ENCODE results near the gene MGA.

MGA gene

DNA sequence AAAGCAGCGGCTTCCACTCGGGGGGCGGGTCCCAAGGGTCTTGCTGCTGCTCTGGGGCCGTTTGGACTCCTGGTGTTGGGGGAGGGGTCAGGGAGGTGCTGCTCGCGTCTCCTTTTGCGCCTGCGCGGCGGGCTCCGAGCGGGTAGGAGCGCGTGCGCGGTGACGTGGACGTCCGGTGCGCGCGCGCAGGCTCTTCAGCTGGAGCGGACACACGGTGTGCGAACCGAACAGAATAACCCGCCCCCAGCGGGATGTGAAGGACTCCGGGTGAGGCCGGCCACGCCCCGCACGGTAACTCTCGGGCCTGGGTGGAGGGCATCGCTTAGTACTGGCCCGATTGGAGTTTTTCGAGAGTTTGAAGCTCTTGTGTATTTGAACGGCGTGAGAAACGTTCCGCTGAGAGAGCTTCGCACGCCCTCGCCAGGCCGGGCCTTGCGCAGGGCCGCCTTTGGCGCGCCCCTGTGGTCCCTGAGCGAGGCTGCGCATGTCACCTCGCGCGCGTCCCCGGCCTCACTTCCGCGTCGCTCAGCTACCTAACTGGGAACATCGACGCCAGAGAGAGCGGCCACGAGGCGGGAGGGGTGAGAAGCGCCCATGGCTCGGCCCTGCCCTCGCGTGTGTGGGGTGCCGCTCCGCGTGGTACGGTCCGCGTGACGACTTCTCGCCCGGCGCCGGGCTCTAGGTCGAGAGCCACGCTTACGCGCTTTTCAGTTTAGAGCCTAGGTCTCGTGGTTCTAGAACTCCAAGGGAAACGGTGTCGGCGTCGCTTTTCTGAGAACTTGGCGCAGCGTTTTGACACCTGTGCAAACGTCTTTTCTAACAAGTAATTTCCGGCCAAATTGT is at the start of gene MGA:
Gene MGA, plus strand, starts transcription at position 171 of the 843 bp plus-strand sequence.
- DNase-seq (ENCODE audit: low read depth) = peak; percentile 78
- H3K4me3 ChIP-seq (ENCODE audit: low read depth, low read length) = peak within 1 kb of the TSS; percentile 71

DNA sequence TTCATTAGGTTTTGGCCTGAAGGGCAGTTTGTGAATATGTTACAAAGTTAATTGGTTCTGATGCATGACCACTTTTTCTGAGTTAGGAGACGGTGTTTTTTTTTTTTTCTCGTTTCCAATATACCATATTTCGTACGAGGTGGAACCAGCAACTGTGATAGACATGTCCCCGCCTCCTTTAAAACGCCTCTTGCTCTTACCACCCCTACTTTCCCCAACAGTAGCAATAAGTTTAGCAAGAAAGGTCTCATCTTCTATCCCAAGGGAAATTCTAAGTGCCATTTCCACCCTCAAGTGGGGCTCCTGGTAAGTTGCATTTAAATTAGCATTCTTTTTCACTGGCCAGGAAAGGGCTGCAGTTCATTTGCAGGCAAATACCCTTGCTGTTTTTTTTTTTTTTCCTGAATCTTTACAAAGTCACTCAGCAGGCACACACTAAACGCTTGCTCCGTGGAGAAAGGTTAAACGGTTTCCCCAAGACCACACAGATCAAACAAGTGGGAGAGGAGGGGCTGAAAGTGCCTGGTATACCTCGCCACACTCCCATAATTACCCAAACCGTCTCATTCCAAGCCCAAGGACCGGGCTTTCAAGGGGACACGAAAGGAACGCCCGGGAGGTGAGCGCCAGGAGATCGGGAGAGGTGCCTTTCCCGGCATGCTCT is 39.5 kb upstream of the MGA start:
- no peak for DNase-seq (ENCODE audit: low read depth)
- H3K4me3 ChIP-seq (ENCODE audit: low read depth, low read length) = peak overlapping the region; percentile 58

DNA sequence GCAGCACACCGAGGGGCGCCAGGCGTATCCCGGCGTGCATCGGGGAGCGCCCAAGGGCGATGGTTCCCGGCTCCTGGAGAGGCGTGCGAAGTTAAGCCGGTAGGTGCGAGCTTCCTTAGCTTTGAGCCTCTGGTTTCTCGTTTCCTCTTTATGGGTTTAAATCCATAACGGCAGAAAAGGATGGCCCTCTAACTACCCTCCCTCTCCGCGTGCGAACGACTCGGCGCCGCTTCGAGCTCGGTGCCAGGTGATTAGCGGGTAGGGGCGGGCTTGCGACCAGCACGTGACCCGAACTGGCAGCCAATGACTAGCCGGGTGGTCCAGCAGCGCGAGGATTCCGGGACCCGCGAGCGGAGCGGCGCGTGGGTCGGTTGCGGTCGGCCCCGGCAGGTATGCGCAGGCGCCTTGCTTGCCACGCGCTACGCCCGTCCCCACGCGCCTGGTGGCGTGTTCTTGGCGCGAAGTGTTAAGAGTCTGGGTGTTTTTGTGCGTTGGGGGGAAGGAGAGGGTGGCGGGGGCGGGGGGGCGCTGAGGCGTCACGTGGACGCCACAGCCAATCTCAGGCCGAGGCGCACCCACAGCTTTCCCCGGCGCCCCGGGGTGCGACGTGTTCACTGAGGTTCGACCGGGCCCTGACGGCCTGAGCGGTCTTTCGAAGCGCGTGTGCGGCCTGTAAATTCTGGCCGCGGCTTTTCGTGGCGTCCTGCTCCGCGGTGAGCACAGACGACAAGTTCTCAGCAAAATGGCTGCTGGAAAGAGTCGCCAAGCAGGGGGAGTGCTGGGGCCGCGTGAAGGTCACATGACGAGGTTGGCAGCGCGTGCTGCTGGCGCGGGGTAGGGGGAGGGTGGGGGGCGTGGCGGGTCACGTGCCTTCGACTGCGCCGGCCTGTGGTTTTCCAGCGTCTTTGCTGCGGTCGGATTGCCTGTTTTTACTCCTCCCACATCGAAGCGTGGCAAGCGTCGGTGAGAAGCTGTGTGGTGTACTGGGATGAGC is 38.7 kb upstream of the MGA start:
- peak overlapping the region; percentile 58 for H3K4me3 ChIP-seq (ENCODE audit: low read depth, low read length)
- peak; percentile 53 for DNase-seq (ENCODE audit: low read depth)

DNA sequence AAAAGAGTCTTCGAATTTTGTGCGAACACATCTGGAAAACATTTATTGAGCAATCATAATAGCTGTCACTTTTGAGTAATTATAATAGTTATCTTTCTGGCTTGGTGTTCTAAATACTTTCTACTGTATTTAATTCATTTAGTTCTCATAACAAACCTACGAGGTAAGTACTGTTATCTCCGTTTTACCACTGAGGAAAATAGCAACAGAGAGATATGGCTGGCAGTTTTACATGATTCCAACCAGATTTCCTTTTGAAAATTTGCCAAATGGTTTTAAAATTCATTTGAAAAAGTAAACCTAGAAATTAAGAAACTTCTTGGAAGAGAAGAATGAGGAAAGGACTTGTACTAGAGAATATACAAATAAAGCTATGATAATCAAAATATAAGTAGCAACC is 37.3 kb upstream of the MGA start:
- DNase-seq (ENCODE audit: low read depth) = no peak
- no peak overlapping the region for H3K4me3 ChIP-seq (ENCODE audit: low read depth, low read length)

DNA sequence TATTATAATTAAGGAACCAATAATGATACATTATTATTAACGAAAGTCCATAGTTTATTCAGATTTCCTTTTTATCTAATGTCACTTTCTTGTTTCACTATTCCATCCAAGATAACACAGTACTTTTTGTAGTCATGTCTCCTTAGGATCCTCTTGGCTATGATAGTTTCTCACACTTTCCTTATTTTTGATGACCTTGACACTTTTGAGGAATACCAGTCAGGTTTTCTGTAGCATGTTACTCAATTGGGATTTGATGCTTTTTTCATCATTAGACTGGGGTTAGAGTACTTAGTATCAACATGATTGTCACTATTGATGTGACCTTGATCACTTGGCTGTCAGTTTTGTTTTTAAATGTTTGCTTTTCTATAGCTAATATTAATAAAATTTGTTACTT is 33.0 kb upstream of the MGA start:
- H3K4me3 ChIP-seq (ENCODE audit: low read depth, low read length) = no peak overlapping the region
- DNase-seq (ENCODE audit: low read depth) = no peak

DNA sequence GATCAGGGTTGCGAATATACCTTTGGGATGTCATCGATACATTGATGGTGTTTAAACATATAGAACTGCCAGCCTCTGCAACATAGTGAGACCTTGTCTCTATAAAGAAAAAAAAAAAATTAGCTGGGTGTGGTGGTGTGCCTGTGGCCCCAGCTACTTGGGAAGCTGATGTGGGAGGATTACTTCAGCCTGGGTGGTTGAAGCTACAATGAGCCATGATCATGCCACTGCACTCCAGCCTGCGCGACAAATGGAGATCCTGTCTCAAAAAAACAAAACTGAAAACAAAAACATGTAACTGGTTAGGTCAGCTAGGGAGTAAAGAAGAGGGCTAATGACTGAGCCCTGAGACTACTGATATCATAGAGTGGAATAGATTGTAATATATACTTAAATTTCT is 30.7 kb upstream of the MGA start:
- no peak for DNase-seq (ENCODE audit: low read depth)

DNA sequence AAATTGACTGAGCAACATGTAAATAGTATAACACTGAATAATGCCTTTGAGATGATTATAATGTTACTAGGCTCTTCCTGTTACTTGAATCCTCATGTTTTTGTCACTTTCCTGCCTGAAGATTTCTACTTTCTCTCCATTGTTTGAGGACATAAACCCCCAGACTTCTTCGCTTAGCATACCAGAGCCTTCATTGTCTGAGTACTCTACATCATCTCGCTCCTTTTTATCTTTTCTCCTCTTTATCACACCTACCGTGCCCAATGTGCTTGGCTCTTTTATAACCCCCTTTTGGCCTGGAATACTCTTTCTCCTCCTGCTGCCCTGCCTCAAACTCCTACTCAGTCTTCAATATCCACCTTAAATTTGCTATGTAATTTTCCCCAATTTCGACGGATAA is 30.3 kb upstream of the MGA start:
- DNase-seq (ENCODE audit: low read depth) = no peak
- H3K4me3 ChIP-seq (ENCODE audit: low read depth, low read length) = no peak overlapping the region

More for the DNA sequence above, 30.7 kb upstream of the MGA start:
- no peak overlapping the region for H3K4me3 ChIP-seq (ENCODE audit: low read depth, low read length)

DNA sequence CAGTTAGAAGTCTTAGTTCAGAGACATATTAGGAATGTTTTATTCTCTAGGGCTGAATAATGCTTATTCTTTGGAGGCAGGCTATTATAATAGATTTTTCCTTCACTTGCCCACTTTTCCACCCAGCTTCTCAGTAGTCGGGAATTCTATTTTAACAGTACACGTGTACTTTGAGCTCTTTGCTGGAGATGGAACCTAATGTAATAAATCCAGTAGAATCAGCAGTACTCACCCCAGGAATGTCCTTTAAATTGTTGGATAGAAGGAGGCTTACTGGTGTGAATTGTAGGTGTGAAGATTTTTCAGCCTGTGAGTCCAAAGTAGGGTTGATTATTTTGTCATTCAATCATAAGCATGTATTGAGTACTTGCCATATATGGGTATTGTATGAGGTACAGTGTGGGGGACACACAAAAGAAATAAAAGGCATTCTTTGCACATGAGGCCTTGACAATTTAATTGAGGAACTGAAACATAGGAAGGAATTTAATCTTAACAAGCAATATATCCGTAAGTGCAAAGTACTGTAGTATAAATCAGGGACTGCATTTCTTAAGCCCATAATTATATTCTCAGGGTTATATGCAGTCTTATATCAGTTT is 29.5 kb upstream of the MGA start:
- no peak for DNase-seq (ENCODE audit: low read depth)
- no peak overlapping the region for H3K4me3 ChIP-seq (ENCODE audit: low read depth, low read length)

DNA sequence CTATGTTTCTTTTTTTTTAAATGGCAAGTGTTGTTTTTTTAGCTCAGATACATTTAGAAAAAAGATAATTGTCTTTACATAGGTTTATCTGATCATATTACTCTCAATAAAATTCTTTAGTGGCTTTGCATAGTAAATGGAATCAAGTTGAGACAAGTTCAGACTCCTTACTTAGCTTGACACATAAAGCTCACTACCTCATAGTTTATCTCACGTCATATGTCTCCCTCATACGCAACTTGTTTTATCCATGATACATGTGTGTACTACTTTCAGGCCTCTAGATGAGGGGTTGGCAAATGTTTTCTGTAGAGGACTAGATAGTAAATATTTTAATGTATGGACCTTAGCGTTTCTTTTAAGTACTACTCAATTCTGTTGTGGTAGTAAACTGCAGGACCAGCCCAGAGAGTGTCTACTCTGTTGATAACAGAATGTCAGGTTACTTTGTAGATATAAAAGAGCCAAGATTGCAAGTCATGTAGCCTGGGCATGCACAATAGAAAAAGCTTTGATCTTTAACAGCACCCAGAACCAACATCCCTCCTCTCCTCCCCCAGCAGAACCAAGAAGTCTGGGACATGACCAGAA is 28.2 kb upstream of the MGA start:
- DNase-seq (ENCODE audit: low read depth) = no peak
- H3K4me3 ChIP-seq (ENCODE audit: low read depth, low read length) = no peak overlapping the region

DNA sequence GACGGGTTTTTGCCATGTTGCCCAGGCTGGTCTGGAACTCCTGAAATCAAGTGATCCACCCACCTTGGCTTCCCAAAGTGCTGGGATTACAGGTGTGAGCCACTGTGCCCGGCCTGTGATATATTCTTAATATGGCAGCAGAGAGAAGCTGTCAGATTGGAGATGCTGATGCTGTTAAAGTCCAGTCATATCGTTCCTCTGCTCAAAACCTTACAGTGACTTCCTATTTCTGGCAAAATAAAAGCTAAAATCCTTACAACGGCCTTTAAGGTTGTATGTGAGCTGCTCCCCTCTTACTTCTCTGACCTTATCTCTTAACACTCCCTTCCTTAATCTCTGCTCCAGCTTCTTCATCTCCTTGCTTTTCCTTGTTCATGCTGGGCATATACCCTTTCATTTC is 26.6 kb upstream of the MGA start:
- DNase-seq (ENCODE audit: low read depth) = no peak
- H3K4me3 ChIP-seq (ENCODE audit: low read depth, low read length) = no peak overlapping the region

DNA sequence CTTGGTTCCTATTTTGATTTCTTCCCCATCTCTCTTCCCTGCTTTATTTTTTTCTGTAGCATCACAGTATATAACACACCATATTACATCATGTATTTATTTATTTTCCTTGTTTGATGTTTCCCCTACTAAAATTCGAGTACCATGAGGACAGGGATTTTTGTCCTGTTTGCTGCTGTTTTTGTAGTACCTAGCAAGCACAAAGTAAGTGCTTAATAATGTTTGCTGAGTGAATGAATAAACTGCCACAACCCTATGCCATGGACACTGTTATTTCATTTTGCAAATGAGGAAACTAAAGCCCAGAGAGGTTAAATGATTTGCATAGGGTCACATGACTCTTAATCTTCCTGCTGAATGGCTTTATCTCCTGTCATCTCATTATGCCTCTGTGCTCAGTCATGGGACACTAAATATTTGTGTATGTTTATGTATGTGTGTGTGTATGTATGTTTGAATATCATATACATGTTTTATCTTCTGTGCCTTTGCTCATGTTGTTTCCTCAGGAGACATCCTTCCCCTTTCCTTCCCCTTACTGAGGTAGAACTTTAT is 26.1 kb upstream of the MGA start:
- no peak for DNase-seq (ENCODE audit: low read depth)
- no peak overlapping the region for H3K4me3 ChIP-seq (ENCODE audit: low read depth, low read length)

DNA sequence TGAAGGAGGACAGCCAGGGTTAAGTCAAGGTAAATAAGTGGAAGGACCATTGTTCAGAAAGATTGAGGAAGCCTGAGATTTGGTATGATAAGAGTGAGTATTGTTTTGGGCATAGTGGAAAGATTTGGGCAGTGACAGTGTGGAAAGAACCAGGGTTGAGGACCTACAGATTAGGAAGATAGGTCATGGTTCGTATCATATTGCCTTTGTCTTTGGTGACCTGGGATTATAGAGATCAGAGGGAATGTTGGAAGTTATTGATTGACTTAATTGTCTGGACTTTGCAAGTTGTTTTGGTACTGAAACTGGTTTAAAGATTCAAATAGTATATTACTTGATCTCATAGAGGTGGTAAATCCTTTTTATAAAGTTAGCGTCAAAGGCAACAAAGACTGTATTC is 23.1 kb upstream of the MGA start:
- no peak overlapping the region for H3K4me3 ChIP-seq (ENCODE audit: low read depth, low read length)
- no peak for DNase-seq (ENCODE audit: low read depth)

DNA sequence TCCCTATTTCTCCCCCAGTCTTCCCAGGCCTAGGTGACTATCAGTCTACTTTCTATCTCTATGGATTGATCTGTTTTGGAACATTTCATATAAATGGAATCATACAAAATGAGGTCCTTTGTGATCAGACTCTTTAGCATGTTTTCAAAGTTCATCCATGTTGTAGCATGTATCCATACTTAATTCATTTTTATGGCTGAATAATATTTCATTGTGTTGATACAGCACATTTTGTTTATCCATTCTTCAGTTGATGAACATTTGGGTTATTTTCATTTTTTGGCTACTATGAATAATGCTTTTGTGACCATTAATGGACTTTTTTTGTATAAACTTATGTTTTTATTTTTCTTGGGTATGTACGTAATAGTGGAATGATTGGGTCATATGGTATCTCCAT is 19.2 kb upstream of the MGA start:
- H3K4me3 ChIP-seq (ENCODE audit: low read depth, low read length) = no peak overlapping the region
- DNase-seq (ENCODE audit: low read depth) = no peak

DNA sequence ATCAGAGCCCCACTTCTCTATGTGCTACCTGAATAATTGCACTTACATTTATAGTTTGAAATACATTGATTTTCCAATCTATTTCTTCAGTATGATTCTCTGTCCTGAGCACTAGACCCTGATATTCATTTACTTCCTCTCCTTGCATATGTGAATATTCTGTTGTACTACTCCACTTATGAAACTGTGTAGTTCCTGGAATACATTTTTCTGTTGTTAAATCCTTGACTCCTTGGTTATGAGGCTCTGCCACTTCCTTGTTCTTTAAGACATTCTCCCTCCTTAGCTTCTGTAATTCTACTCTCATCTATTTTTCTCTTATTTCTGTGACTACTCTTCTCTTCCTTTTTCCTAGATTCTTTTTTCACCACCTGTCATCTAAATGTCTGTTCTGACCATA is 12.9 kb upstream of the MGA start:
- no peak for DNase-seq (ENCODE audit: low read depth)
- no peak overlapping the region for H3K4me3 ChIP-seq (ENCODE audit: low read depth, low read length)

DNA sequence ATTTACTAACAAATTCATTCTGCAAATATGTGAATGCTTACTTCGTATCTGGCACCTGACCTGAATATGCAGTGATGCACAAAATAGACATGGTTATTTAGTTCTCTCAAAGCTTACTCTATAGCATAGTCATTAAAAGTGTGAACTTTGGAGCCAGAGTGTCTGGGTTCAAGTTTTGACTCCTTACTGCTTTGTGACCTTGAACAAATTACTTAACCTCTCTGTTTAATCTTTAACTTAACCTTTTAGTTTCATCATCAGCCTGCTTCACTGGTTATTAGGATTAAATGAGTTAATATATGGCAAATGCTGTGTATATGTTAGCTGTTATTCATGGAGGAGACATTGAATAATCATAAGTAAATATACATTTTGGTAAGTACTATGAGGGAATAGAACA is 12.1 kb upstream of the MGA start:
- no peak for DNase-seq (ENCODE audit: low read depth)
- H3K4me3 ChIP-seq (ENCODE audit: low read depth, low read length) = no peak overlapping the region

DNA sequence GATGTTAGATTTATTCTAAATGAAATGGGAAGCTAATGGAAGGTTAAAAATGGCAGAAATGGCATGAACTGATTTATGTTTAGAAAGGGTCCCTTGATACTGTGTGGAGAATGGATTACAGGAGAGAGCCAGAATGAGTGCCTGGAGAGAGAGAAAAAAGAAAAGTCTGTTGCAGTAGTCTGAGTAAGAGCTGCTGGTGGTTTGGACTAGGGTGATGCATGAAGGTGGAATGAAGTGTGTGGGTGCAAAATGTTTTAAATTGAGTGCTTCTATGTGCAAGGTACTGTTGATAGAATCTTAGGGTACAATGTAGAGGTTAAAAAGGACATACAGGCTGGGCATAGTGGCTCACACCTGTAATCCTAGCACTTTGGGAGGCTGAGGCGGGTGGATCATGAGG is 11.4 kb upstream of the MGA start:
- no peak for DNase-seq (ENCODE audit: low read depth)
- no peak overlapping the region for H3K4me3 ChIP-seq (ENCODE audit: low read depth, low read length)

DNA sequence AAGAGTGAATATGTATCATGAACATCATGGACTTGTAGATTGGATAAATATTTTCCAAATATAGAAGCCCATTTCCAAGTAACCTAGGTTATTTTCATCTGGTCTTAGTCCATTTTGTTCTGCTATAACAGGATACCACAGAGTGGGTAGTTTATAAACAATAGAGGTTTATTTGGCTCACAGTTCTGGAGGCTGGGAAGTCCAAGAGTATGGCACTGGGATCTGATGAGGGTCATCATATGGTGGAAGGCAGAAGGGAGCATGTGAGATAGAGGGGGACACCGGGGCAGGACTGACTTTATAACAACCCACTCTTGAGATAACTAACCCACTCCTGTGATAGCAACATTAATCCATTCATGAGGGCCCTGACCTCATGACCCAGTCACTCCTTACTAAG is 9.4 kb upstream of the MGA start:
- H3K4me3 ChIP-seq (ENCODE audit: low read depth, low read length) = no peak overlapping the region
- DNase-seq (ENCODE audit: low read depth) = no peak

DNA sequence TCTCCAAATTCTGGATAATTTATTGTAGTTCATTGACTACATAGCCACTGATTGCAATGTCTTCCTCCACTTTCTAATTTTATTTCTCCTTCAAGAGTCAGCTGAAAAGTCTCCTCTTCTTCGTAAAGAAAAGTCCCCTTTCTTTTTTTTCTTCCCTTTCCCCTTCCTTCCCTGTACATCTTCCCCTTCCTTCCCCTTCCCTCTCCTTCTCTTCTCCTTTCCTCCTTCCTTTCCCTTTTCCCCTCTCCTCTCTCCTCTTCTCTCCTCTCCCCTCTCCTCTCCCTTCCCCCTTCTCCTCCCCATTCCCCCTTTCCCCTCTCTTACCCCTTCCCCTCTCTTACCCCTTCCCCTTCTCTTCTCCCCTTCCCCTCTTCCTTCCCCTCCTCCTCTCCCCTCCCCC is 8.8 kb upstream of the MGA start:
- DNase-seq (ENCODE audit: low read depth) = no peak
- H3K4me3 ChIP-seq (ENCODE audit: low read depth, low read length) = no peak overlapping the region

DNA sequence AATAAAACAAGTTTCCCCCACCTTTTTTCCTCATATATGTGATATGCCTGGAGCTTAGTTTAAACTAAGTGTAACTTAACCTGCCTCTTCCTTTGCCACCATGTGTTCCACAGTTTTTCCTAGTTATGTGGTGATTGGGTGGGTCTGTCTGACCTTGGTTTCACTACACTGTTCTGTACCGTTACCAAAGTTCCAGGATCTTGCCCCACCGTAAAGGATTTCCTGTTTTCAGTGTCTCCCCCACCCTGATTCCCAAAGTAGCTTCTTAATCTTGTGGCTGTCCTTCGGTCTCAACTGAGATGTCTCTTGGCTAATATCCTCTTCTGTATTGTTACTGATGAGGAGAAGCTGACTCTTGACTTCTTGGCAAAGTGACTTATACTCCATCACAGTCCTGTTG is 6.4 kb upstream of the MGA start:
- no peak for DNase-seq (ENCODE audit: low read depth)
- no peak overlapping the region for H3K4me3 ChIP-seq (ENCODE audit: low read depth, low read length)

Data from skeletal muscle cell (primary cell).